HG03139 (cell line): ENCODE measurements around the gene SLF1.

Source experiments
- ATAC-seq: cut with Tn5 transposase; IDR thresholded peaks from one replicate; pipeline ENCODE4 v1.9.1; 2021; ENCODE audit not compliant: unreplicated experiment

Gene SLF1

GRCh38 chr5:94707359-94707758 lies 88.9 kb downstream of the SLF1 start:
- no peak for ATAC-seq

- ATAC-seq = no peak
Observed at GRCh38 chr5:94709277-94709676, 90.8 kb downstream of the SLF1 start.

- ATAC-seq = no peak
Observed at GRCh38 chr5:94711785-94712184, 93.3 kb downstream of the SLF1 start.

- ATAC-seq = no peak
Observed at GRCh38 chr5:94715768-94716167, 97.3 kb downstream of the SLF1 start.

GRCh38 chr5:94725142-94725541 lies 106.7 kb downstream of the SLF1 start:
- no peak for ATAC-seq

GRCh38 chr5:94731471-94731870 lies 113.0 kb downstream of the SLF1 start:
- no peak for ATAC-seq

GRCh38 chr5:94736498-94736897 lies 118.0 kb downstream of the SLF1 start:
- no peak for ATAC-seq

- no peak for ATAC-seq
Observed at GRCh38 chr5:94740286-94740685, 121.8 kb downstream of the SLF1 start.

- ATAC-seq = no peak
Observed at GRCh38 chr5:94742852-94743251, 124.4 kb downstream of the SLF1 start.

- no peak for ATAC-seq
Observed at GRCh38 chr5:94744906-94745305, 126.4 kb downstream of the SLF1 start.

- peak; percentile 50 for ATAC-seq
Observed at GRCh38 chr5:94745786-94746730, 127.6 kb downstream of the SLF1 start.

GRCh38 chr5:94746731-94747124 lies 128.3 kb downstream of the SLF1 start:
- peak; percentile 57 for ATAC-seq
